Measurements from ENCODE around the gene CCDC102B. TPM values are rescaled to one million over a fixed set of nuclear protein-coding genes. Genes with fewer than 3 reads are reported as not detected.

Gene CCDC102B
- total RNA-seq, 2 donors from 2014 or later = 10.6 to 24.6 TPM

GRCh38 chr18:69032009-69032408 is 234.1 kb downstream of the CCDC102B start:
- Histone ChIP-seq H3K9me3 (no peaks in the 10 kb centered on the region), H3K27ac (no peak overlapping the region), H3K4me3 (no peak overlapping the region), H3K27me3 (replicated peaks; ENCODE audit: insufficient read depth) (no peaks in the 10 kb centered on the region), H3K36me3 (no peaks in the 10 kb centered on the region), H3K4me1 (ENCODE audit: control insufficient read depth in 1 of 2, low read depth in 2 of 2) (no peaks in the 10 kb centered on the region)
- no peak for DNase-seq (ENCODE audit: low spot score)
- no peak for TF ChIP-seq CTCF (IDR thresholded peaks at IDR 0.05)
- no peak for ATAC-seq (ENCODE audit: insufficient number of reproducible peaks, low FRiP score, low read depth)

- Histone ChIP-seq H3K36me3 (no peaks in the 10 kb centered on the region), H3K4me3 (no peak overlapping the region), H3K4me1 (ENCODE audit: control insufficient read depth in 1 of 2, low read depth in 2 of 2) (no peaks in the 10 kb centered on the region), H3K27me3 (replicated peaks; ENCODE audit: insufficient read depth) (no peaks in the 10 kb centered on the region), H3K9me3 (no peaks in the 10 kb centered on the region), H3K27ac (no peak overlapping the region)
- TF ChIP-seq CTCF (IDR thresholded peaks at IDR 0.05) = no peak
- DNase-seq (ENCODE audit: low spot score) (no peak), ATAC-seq (ENCODE audit: insufficient number of reproducible peaks, low FRiP score, low read depth) (no peak)
Measured at GRCh38 chr18:69035756-69036155, 237.9 kb downstream of the CCDC102B start.

- DNase-seq (ENCODE audit: low spot score) (no peak), ATAC-seq (ENCODE audit: insufficient number of reproducible peaks, low FRiP score, low read depth) (no peak)
- H3K9me3 ChIP-seq = no peaks in the 10 kb centered on the region
- no peaks in the 10 kb centered on the region for H3K27me3 ChIP-seq (replicated peaks; ENCODE audit: insufficient read depth)
- H3K4me3 ChIP-seq = no peak overlapping the region
- H3K27ac ChIP-seq = no peak overlapping the region
- no peaks in the 10 kb centered on the region for H3K36me3 ChIP-seq
- TF ChIP-seq CTCF (IDR thresholded peaks at IDR 0.05) = no peak
- H3K4me1 ChIP-seq (ENCODE audit: control insufficient read depth in 1 of 2, low read depth in 2 of 2) = no peaks in the 10 kb centered on the region
Measured at GRCh38 chr18:69044215-69044614, 246.3 kb downstream of the CCDC102B start.

DNA sequence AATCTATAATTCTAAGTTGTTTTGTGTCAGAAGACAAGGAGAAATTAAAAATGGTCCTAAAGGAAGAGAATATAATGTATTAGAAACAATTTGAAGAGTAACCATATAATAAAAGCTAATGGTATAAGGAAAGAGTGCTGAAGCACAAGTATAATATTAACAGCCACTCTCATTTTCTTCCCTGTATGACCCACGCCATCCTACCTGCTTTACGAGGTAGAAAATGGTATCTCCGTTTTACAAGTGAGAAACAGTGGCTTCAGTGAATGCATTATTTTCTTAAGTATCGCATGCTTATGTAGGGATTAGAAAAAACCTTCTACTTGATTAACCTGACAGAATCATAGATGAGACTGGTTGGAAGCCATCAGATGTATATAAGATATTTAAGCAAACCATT is 266.2 kb downstream of the CCDC102B start:
- Histone ChIP-seq H3K27ac (no peak overlapping the region), H3K4me3 (no peak overlapping the region), H3K36me3 (no peaks in the 10 kb centered on the region), H3K27me3 (replicated peaks; ENCODE audit: insufficient read depth) (no peaks in the 10 kb centered on the region), H3K4me1 (ENCODE audit: control insufficient read depth in 1 of 2, low read depth in 2 of 2) (no peaks in the 10 kb centered on the region), H3K9me3 (no peaks in the 10 kb centered on the region)
- ATAC-seq (ENCODE audit: insufficient number of reproducible peaks, low FRiP score, low read depth) = no peak
- no peak for DNase-seq (ENCODE audit: low spot score)
- no peak for TF ChIP-seq CTCF (IDR thresholded peaks at IDR 0.05)

- Histone ChIP-seq H3K4me1 (ENCODE audit: control insufficient read depth in 1 of 2, low read depth in 2 of 2) (no peaks in the 10 kb centered on the region), H3K27me3 (replicated peaks; ENCODE audit: insufficient read depth) (no peaks in the 10 kb centered on the region), H3K27ac (no peak overlapping the region), H3K9me3 (no peaks in the 10 kb centered on the region), H3K36me3 (no peaks in the 10 kb centered on the region), H3K4me3 (no peak overlapping the region)
- ATAC-seq (ENCODE audit: insufficient number of reproducible peaks, low FRiP score, low read depth) (no peak), DNase-seq (ENCODE audit: low spot score) (no peak)
- TF ChIP-seq CTCF (IDR thresholded peaks at IDR 0.05) = no peak
Measured at GRCh38 chr18:69067048-69067447, 269.2 kb downstream of the CCDC102B start.

Measured in thoracic aorta (tissue), 2 donors.